ENCODE results near the gene UBXN6.
A peak's percentile ranks its signal among the peaks of the same experiment; 100 is the strongest.

Gene UBXN6

GRCh38 chr19:4494691-4495064 is 37.1 kb upstream of the UBXN6 start:
- no peak for DNase-seq
- intact Hi-C loops (cut with DNase I) = no loop called here

DNA sequence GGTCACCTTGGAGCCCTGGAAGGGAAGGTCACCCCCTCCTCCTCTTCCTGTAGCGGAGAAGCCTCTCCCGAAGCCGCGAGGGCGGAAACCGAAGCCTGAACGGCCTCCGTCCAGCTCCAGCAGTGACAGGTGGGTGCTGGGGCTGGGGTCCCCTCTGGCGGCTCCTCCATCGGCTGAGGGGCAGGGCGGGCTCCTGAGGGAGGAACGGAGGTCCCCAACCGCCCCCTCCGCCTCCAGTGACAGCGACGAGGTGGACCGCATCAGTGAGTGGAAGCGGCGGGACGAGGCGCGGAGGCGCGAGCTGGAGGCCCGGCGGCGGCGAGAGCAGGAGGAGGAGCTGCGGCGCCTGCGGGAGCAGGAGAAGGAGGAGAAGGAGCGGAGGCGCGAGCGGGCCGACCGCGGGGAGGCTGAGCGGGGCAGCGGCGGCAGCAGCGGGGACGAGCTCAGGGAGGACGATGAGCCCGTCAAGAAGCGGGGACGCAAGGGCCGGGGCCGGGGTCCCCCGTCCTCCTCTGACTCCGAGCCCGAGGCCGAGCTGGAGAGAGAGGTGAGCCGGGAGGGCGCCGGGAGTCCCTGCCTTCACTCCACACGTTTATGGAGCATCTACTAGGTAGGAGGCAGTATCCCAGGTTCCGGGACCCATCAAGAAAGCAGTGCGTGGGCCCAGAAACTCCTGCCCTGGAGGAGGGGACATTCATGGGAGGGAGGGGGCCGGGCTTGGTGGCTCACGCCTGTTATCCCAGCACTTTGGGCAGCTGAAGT is 36.5 kb upstream of the UBXN6 start:
- intact Hi-C loops (cut with DNase I) = no loop called here
- DNase-seq = no peak

GRCh38 chr19:4493104-4493928 is 35.7 kb upstream of the UBXN6 start:
- peak in 8 of 42 donors; percentile 18 to 54 (median 36) for DNase-seq
- intact Hi-C loops (cut with DNase I) = no loop called here

- DNase-seq = no peak
- intact Hi-C loops (cut with DNase I) = no loop called here
Measured at GRCh38 chr19:4492337-4493103, 34.9 kb upstream of the UBXN6 start.

GRCh38 chr19:4491446-4491845 is 33.9 kb upstream of the UBXN6 start:
- intact Hi-C loops (cut with DNase I) = no loop called here
- DNase-seq = no peak

DNA sequence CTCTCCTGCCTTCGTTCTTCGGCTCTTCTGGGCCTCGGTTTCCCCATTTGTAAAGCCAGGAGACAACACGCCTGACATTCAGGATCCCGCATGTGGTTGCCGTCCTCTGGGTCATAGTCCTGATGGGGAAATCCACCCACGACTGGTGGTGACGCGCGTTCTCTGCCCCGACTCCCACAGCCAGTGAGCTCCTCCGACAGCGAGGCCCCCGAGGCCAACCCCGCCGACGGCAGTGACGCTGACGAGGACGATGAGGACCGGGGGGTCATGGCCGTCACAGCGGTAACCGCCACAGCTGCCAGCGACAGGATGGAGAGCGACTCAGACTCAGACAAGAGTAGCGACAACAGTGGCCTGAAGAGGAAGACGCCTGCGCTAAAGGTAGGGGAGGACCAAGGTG is 30.9 kb upstream of the UBXN6 start:
- intact Hi-C loops (cut with DNase I) = no loop called here
- DNase-seq = no peak

GRCh38 chr19:4487572-4487971 is 30.0 kb upstream of the UBXN6 start:
- no peak for DNase-seq
- intact Hi-C loops (cut with DNase I) = no loop called here

- intact Hi-C loops (cut with DNase I) = no loop called here
- no peak for DNase-seq
Measured at GRCh38 chr19:4483385-4483784, 25.8 kb upstream of the UBXN6 start.

DNA sequence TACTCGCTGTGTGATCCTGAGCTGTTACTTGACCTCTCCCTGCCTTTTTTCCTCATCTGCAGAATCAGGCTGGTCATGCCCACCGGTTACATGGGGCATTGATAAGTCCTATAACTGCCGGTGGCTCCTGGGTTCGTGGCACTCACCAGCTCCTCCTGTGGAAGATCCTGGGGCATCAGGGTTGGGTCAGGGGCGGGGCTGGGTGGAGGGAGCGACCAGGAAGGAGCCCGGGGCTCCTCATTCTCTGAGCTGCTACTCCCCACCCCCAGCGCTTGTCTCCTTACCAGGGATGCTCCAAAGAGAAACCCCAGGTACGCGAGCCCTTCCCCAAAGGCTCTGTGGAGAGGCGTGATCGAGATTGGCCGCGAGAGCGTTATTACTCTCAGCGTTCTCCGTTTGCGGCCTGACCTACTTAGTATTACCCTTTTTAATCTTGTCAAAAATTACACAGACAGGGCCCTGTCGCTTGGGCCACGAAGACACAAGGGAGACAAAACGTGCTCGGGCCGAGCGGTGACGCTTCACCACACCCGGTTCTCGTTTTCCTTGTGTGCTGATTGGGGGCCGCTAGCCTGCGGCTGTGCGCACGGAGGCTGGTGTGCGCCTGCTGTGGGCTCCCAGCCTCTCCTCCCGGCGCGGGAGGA is 25.2 kb upstream of the UBXN6 start:
- intact Hi-C loops (cut with DNase I) = no loop called here
- no peak for DNase-seq

- DNase-seq = no peak
- intact Hi-C loops (cut with DNase I) = no loop called here
Measured at GRCh38 chr19:4477034-4477801, 19.6 kb upstream of the UBXN6 start.

DNA sequence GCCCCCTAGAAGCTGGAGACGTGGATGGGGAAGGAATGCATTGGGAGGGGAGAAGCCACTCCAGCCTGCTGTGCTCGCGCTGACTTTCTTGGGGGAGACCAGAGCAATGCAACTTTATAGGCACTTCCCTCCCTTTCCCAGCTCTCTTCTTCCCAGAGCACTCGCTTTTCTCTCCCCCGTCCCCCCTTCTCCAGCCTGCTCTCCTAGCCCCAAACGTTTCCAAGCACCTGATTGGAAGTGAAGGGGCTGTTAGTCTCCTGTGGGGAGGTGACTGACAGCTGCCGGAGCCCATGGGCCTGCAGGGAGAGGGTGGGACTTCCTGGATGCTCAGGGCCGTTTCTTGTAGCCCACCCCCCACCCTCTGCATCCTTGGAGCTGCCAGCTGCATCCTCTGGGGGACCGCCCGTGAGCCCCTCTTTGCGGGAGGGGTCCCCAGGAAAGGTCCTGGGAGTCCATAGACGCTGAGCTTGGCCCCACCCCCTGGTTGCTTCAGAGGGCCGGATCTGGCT is 17.0 kb upstream of the UBXN6 start:
- intact Hi-C loops (cut with DNase I) = no loop called here
- DNase-seq = peak; percentile 53 to 93 (median 78)

DNA sequence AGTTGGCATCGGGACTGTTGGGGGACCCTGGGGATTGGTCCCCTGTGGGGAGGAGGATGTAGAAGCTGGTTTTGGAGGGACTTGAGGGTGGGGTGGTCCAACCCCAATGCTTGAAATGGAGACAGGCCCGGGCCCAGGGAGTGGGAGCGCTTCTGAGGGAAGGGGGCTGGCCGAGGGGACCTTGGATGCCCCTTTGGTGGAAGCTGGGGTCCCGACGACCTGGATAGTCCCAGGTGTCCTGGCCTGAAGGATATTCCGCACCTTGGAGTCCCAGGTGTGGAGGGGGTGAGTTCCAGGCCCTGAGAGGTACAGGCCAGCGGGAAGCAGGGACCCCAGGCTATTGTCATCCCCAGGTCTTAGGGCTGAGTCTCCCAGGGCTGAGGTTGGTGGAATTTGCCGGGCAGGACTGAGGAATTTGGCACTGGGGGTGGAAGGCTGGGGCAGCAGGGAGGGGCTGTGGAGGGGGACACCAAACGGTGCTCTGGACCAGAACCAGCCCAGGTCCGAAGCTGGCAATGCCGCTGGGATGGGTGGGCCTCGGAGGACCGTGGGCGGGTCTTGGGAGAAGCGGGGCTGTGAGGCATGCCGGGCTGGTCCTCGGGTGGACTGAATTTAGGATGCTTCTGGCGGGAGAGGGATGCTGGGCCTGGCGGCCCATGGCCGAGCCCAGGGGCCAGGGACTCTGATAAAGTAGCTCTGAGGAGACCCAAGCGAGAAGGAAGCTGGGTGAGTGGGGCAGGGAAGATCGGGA is 16.3 kb upstream of the UBXN6 start:
- intact Hi-C loops (cut with DNase I) = no loop called here
- no peak for DNase-seq

DNA sequence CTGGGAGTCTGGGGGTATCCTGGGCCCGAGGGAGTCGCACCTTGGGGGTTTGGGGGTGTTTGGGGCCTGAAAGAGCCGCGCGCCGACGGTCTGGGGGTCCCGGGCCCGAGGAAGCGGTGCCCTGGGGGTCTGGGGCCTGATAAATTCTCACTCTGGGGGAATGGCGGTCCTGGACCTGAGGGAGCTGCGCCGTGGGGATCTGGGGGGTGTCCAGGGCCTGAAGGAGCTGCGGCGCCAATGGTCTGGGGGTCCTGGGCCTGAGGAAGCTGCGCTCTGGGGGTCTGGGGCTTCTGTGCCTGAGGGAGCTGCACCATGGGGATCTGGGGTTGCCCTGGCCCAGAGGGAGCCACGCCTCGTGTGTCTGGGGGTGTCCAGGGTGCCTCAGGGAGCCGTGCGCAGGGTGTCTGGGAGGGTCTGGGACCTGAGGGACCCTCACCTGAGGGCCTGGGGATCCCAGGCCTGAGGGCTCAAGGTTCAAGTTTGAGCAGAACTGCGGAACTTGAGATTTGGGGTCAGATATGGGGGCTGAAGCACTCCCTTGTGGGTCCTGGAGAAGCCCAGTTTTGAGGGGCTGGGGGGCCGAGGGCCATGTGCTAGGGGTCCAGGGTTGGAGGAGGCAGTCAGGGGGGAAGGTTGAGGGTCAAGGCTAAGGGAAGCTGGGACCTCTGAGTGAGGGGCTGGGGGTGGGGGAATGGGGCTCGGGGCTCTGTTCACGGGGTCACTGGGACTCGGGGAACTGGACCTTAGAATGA is 15.6 kb upstream of the UBXN6 start:
- no peak for DNase-seq
- intact Hi-C loops (cut with DNase I) = no loop called here

DNA sequence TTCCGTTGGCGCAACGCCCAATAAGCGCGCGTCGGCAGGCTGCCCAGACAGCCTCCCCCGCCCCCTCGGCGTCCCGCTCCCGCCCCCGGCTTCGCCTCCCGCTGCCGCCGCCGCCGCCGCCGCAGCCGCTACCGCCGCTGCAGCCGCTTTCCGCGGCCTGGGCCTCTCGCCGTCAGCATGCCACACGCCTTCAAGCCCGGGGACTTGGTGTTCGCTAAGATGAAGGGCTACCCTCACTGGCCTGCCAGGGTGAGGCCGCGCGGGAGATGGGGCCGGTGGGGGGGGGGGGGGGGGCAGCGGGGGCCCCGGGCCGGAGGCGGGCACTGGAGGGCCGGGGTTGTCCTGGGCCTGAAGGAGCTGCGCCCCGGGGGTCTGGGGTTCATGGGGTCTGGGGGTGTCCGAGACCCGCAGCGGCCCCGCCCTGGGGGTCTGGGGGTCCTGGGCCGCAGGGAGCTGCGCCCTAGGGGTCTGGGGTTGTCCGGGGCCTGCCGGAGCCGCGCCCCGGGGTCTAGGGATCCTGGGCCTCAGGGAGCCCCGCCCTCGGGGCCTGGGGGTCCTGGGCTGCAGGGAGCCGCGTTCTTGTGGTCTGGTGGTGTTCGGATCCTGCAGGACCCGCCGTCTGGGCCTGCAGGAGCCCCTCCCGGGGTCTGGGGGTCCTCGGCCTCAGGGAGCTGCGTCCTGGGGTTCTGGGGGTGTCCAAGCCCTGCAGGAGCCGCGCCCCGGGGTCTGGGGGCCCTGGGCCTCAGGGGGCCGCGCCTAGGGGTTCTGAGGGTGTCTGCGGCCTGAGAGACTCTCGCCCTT is 14.8 kb upstream of the UBXN6 start, which contains the start of gene HDGFL2:
Gene HDGFL2, plus strand, starts transcription at position 124 of the 801 bp plus-strand sequence. Its CDS starts 54 bp downstream, at position 178.
- DNase-seq = peak in 1 of 42 donors; percentile 98
- intact Hi-C loops (cut with DNase I) = no loop called here

DNA sequence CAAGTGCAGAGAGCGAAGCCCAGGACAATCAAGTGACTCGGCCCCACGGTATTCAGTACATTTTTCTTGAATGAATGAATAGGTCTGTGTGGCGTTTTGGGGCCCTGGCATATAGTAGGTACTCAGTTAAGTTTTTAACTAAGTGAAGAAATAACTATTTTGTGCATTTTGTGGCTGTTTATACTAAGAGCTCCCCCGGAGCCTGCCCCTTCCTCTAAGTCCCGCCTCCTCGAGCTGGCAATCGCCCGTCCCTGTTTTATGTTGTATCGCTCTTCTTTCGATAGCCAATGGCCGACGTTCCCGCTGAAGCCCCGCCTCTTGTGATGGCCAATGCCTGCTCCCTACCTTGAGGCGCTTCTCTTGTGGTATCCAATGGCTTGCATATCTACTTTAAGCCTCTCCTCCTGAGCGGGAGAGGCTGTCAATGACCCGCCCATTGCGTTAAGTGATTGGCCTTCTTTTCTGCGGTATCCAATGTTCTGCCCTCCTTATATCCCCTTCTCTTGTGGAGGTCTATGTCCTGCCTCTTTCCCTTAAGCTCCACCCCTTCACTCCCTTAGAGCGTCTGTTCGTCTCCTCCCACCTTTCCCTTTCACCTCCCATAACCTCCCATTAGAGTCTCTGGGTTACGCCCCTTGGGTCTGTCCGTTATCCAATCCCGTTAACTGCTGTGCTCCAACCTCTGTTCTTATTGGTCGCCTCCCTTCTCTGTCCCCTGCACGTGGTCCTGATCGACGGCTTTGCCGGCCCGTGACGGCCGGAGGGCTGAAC is 14.0 kb upstream of the UBXN6 start:
- peak; percentile 92 to 100 (median 98) for DNase-seq
- intact Hi-C loops (cut with DNase I) = no loop called here
